ENCODE results near the gene RAB33A. TPM values are rescaled to one million over a fixed set of nuclear protein-coding genes. Genes with fewer than 3 reads are reported as not detected.

RAB33A gene
- total and polyA plus RNA-seq, 2 donors (not counting 1 experiment from before 2014, with no cell fraction given), result 2.4 to 5.4 TPM

- no peaks in the 10 kb centered on the region for H3K27me3 Mint-ChIP-seq
- DNase-seq (peak; percentile 44), ATAC-seq (ENCODE audit: low read depth) (peak; percentile 81)
- peak overlapping the region; percentile 39 for H3K4me2 ChIP-seq (replicated peaks; ENCODE audit: low read depth, low read length, poor library complexity, severe bottlenecking)
- no peak overlapping the region for H3K9ac ChIP-seq (ENCODE audit: low read length)
- H2AFZ ChIP-seq (ENCODE audit: insufficient read depth, low read depth, low read length, poor library complexity, severe bottlenecking), result no peak overlapping the region
- no peaks in the 10 kb centered on the region for H3K36me3 ChIP-seq (replicated peaks in 1 of 2; ENCODE audit: control extremely low read depth in 1 of 2, control insufficient read depth in 1 of 2, extremely low read depth in 1 of 2, insufficient read depth in 2 of 2, low read length in 1 of 2)
- CTCF ChIA-PET, result interaction anchor here (1.0 to 2.3 kb wide), 7 partner anchors 10 to 96 kb away, joined by 3 to 23 read pairs (median 5); partner anchors contain the start of gene AIFM1
- no peak for TF ChIP-seq EZH2 (IDR thresholded peaks at IDR 0.05; ENCODE audit: borderline replicate concordance, insufficient read depth, low read depth, low read length, poor library complexity, severe bottlenecking)
- TF ChIP-seq CTCF (IDR thresholded peaks at IDR 0.05), result no peak
- POLR2A ChIA-PET, result interaction anchor here (0.5 to 0.7 kb wide), 3 partner anchors 11 to 106 kb away, joined by 4 to 5 read pairs (median 5); partner anchors contain the start of gene AIFM1
- no peaks in the 10 kb centered on the region for H3K27me3 ChIP-seq (replicated peaks in 1 of 4; ENCODE audit: control extremely low read depth in 1 of 4, control insufficient read depth in 3 of 4, insufficient read depth in 4 of 4, low read length in 3 of 4)
- no peak overlapping the region for H3K4me3 ChIP-seq (ENCODE audit: control extremely low read depth in 1 of 5, extremely low read depth in 1 of 5, insufficient read depth in 1 of 5, low read depth in 2 of 5, low read length in 4 of 5)
- H3K4me1 Mint-ChIP-seq, result peaks cover 60% of the 10 kb centered on the region
- H3K27ac Mint-ChIP-seq, result peak overlapping the region; percentile 89
- H3K79me2 ChIP-seq (ENCODE audit: control insufficient read depth, insufficient read depth, low read length), result peaks cover 20% of the 10 kb centered on the region
- H3K9me3 ChIP-seq (ENCODE audit: control extremely low read depth in 1 of 3, control insufficient read depth in 2 of 3, insufficient read depth in 1 of 3, low read length in 2 of 3), result no peaks in the 10 kb centered on the region
- peaks cover 37 to 58% of the 10 kb centered on the region in 2 donors for H3K4me1 ChIP-seq (ENCODE audit: control insufficient read depth in 2 of 2, insufficient read depth in 2 of 2, low read length in 2 of 2)
- peak overlapping the region; percentile 72 for H3K4me3 Mint-ChIP-seq
- no peaks in the 10 kb centered on the region for H3K9me3 Mint-ChIP-seq (ENCODE audit: insufficient read depth)
- no peaks in the 10 kb centered on the region for H4K20me1 ChIP-seq (ENCODE audit: control insufficient read depth, insufficient read depth, low read length, poor library complexity, severe bottlenecking)
- peak overlapping the region in 1 of 2 donors; percentile 5 for H3K27ac ChIP-seq (ENCODE audit: low read length in 2 of 2)
- intact Hi-C loops (cut with micrococcal nuclease), result no loop called here
These were observed 4.6 kb downstream of the RAB33A start for GRCh38 chrX:130176354-130176776.

GRCh38 chrX:130176942-130177341, 5.2 kb downstream of the RAB33A start:
- Histone ChIP-seq H2AFZ (ENCODE audit: insufficient read depth, low read depth, low read length, poor library complexity, severe bottlenecking) (no peak overlapping the region), H3K9me3 (ENCODE audit: control extremely low read depth in 1 of 3, control insufficient read depth in 2 of 3, insufficient read depth in 1 of 3, low read length in 2 of 3) (no peaks in the 10 kb centered on the region), H3K27ac (ENCODE audit: low read length in 2 of 2) (no peak overlapping the region), H3K9ac (ENCODE audit: low read length) (no peak overlapping the region), H3K36me3 (replicated peaks in 1 of 2; ENCODE audit: control extremely low read depth in 1 of 2, control insufficient read depth in 1 of 2, extremely low read depth in 1 of 2, insufficient read depth in 2 of 2, low read length in 1 of 2) (no peaks in the 10 kb centered on the region), H3K4me1 (ENCODE audit: control insufficient read depth in 2 of 2, insufficient read depth in 2 of 2, low read length in 2 of 2) (peaks cover 37 to 58% of the 10 kb centered on the region in 2 donors), H3K4me3 (ENCODE audit: control extremely low read depth in 1 of 5, extremely low read depth in 1 of 5, insufficient read depth in 1 of 5, low read depth in 2 of 5, low read length in 4 of 5) (no peak overlapping the region), H3K4me2 (replicated peaks; ENCODE audit: low read depth, low read length, poor library complexity, severe bottlenecking) (no peak overlapping the region), H3K79me2 (ENCODE audit: control insufficient read depth, insufficient read depth, low read length) (peaks cover 21% of the 10 kb centered on the region), H3K27me3 (replicated peaks in 1 of 4; ENCODE audit: control extremely low read depth in 1 of 4, control insufficient read depth in 3 of 4, insufficient read depth in 4 of 4, low read length in 3 of 4) (no peaks in the 10 kb centered on the region), H4K20me1 (ENCODE audit: control insufficient read depth, insufficient read depth, low read length, poor library complexity, severe bottlenecking) (no peaks in the 10 kb centered on the region)
- H3K27ac Mint-ChIP-seq, result peak overlapping the region; percentile 89
- 80% methylated on average over 1 of the region's 4 CpGs for WGBS (ENCODE audit: insufficient coverage)
- no peaks in the 10 kb centered on the region for H3K27me3 Mint-ChIP-seq
- ChIA-PET POLR2A (interaction anchor here (0.5 kb wide), 1 partner anchor 13 kb away, joined by 5 read pairs; no protein-coding TSS in a partner anchor), CTCF (interaction anchor here (1.2 to 2.3 kb wide), 6 partner anchors 10 to 96 kb away, joined by 3 to 23 read pairs (median 7); partner anchors contain the start of gene AIFM1)
- peaks cover 59% of the 10 kb centered on the region for H3K4me1 Mint-ChIP-seq
- H3K9me3 Mint-ChIP-seq (ENCODE audit: insufficient read depth), result no peaks in the 10 kb centered on the region
- TF ChIP-seq CTCF (IDR thresholded peaks at IDR 0.05) (no peak), EZH2 (IDR thresholded peaks at IDR 0.05; ENCODE audit: borderline replicate concordance, insufficient read depth, low read depth, low read length, poor library complexity, severe bottlenecking) (no peak)
- intact Hi-C loops (cut with micrococcal nuclease), result no loop called here
- no peak for ATAC-seq (ENCODE audit: low read depth)
- no peak for DNase-seq
- H3K4me3 Mint-ChIP-seq, result no peak overlapping the region
